MCF 10A (cell line): ENCODE data around the gene HRG. TPM values are rescaled to one million over a fixed set of nuclear protein-coding genes. Genes with fewer than 3 reads are reported as not detected.

Source experiments
- BruUV-seq: library from RNA; stranded (reverse); fragments of 400-500 nt; replicated peaks from 2 replicates; lab custom pipeline; 2021; lab: Mats Ljungman, UMichigan
- CTCF ChIA-PET: fragments of 300-600 bp; sonication (Branson Sonifier 250); formaldehyde crosslinking; extraction: SDS; loops from one replicate; lab custom pipeline; 2021; ENCODE audit warnings: antibody characterized with exemption, inconsistent platforms; lab: Yijun Ruan, JAX
- POLR2A ChIA-PET: fragments of 300-600, 350-650 bp; sonication (Branson Sonifier 250); formaldehyde crosslinking; extraction: SDS; loops from one replicate; lab custom pipeline; 2020; ENCODE audit warnings: antibody characterized with exemption, inconsistent platforms; lab: Yijun Ruan, JAX
- DNase-seq: peaks from one replicate; pipeline ENCODE4 v3.0.0-alpha.2; 2018; ENCODE audit not compliant: unreplicated experiment
- H3K27ac Mint-ChIP-seq: one replicate; pipeline ENCODE4 v1.8.0; 2022; ENCODE audit warnings: mild to moderate bottlenecking, low read depth, mixed read lengths; ENCODE audit not compliant: unreplicated experiment
- H3K27me3 Mint-ChIP-seq: one replicate; pipeline ENCODE4 v1.8.0; 2022; ENCODE audit warnings: mixed read lengths; ENCODE audit not compliant: insufficient read depth, unreplicated experiment
- H3K36me3 Mint-ChIP-seq: one replicate; pipeline ENCODE4 v1.8.0; 2022; ENCODE audit warnings: mild to moderate bottlenecking, moderate library complexity, mixed read lengths; ENCODE audit not compliant: insufficient read depth, unreplicated experiment
- H3K4me1 Mint-ChIP-seq: one replicate; pipeline ENCODE4 v1.8.0; 2022; ENCODE audit warnings: mixed read lengths; ENCODE audit not compliant: insufficient read depth, unreplicated experiment
- H3K4me3 Mint-ChIP-seq: one replicate; pipeline ENCODE4 v1.8.0; 2022; ENCODE audit warnings: mild to moderate bottlenecking, moderate library complexity, mixed read lengths; ENCODE audit not compliant: unreplicated experiment
- H3K9me3 Mint-ChIP-seq: one replicate; pipeline ENCODE4 v1.8.0; 2022; ENCODE audit warnings: mixed read lengths; ENCODE audit not compliant: unreplicated experiment
- intact Hi-C: fragments of 100-400 bp; cut with micrococcal nuclease; formaldehyde crosslinking; loops from 2 replicates; pipeline ENCODE4 v1.14.1; 2022
- total RNA-seq: library from RNA; stranded (reverse); gene quantifications from 2 replicates; pipeline ENCODE4 v1.2.3, GENCODE V29; 2022
- TF ChIP-seq, protein P1 (sequence below): fragments of 200-600 bp; IDR thresholded peaks from one replicate; pipeline ENCODE4 v1.8.0; 2022; ENCODE audit warnings: antibody characterized with exemption, mild to moderate bottlenecking; ENCODE audit not compliant: unreplicated experiment

HRG gene
- total RNA-seq, 1 experiment from 2014 or later: 0.16 TPM

- intact Hi-C loops: no loop called here
- no TSS peak for BruUV-seq
- POLR2A ChIA-PET: interaction anchor here (0.6 kb wide), 1 partner anchor 136 kb away, joined by 3 read pairs; no protein-coding TSS in a partner anchor
- Mint-ChIP-seq H3K4me3 (no peak overlapping the region), H3K4me1 (no peaks in the 10 kb centered on the region), H3K9me3 (no peaks in the 10 kb centered on the region), H3K27me3 (no peaks in the 10 kb centered on the region), H3K27ac (no peak overlapping the region), H3K36me3 (no peaks in the 10 kb centered on the region)
- DNase-seq: no peak
- CTCF ChIA-PET: interaction anchor here (2.0 kb wide), 1 partner anchor 36 kb away, joined by 9 read pairs; no protein-coding TSS in a partner anchor
- TF ChIP-seq, protein P1, sequence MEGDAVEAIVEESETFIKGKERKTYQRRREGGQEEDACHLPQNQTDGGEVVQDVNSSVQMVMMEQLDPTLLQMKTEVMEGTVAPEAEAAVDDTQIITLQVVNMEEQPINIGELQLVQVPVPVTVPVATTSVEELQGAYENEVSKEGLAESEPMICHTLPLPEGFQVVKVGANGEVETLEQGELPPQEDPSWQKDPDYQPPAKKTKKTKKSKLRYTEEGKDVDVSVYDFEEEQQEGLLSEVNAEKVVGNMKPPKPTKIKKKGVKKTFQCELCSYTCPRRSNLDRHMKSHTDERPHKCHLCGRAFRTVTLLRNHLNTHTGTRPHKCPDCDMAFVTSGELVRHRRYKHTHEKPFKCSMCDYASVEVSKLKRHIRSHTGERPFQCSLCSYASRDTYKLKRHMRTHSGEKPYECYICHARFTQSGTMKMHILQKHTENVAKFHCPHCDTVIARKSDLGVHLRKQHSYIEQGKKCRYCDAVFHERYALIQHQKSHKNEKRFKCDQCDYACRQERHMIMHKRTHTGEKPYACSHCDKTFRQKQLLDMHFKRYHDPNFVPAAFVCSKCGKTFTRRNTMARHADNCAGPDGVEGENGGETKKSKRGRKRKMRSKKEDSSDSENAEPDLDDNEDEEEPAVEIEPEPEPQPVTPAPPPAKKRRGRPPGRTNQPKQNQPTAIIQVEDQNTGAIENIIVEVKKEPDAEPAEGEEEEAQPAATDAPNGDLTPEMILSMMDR: no peak
These were observed 12.6 kb upstream of the HRG start for GRCh38 chr3:186653080-186653707.

DNA sequence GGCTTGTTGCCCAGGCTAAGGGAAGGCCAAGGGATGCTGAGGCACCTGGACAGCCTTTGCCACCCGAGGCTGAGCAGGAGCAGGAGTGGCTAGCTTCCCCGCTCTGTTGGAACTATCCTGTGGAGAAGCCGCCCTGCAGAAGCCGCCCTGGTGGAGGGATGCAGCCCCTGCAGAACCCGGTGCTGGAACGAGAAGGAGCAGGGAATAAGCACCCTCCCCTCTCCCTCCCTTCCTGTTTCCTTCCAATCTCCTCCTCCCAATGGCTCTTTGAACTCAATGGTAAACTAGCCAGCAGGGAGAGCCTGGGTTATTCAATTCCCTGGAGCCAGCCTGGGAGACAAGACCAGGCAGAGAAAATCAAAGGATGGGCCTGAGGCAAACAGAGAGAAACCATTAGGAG, 11.8 kb upstream of the HRG start:
- TF ChIP-seq, protein P1: no peak
- Mint-ChIP-seq H3K4me1 (no peaks in the 10 kb centered on the region), H3K27me3 (no peaks in the 10 kb centered on the region), H3K36me3 (no peaks in the 10 kb centered on the region), H3K27ac (no peak overlapping the region), H3K9me3 (no peaks in the 10 kb centered on the region), H3K4me3 (no peak overlapping the region)
- BruUV-seq: no TSS peak
- POLR2A ChIA-PET: interaction anchor here (0.6 to 1.3 kb wide), 2 partner anchors 128 to 135 kb away, joined by 3 to 4 read pairs; no protein-coding TSS in a partner anchor
- CTCF ChIA-PET: no interaction called here
- intact Hi-C loops: no loop called here
- DNase-seq: no peak

GRCh38 chr3:186663361-186664118, 2.3 kb upstream of the HRG start:
- no peaks in the 10 kb centered on the region for H3K27me3 Mint-ChIP-seq
- BruUV-seq: no TSS peak
- no peaks in the 10 kb centered on the region for H3K36me3 Mint-ChIP-seq
- intact Hi-C loops: no loop called here
- H3K27ac Mint-ChIP-seq: no peak overlapping the region
- no peak overlapping the region for H3K4me3 Mint-ChIP-seq
- TF ChIP-seq, protein P1: no peak
- no peak for DNase-seq
- CTCF ChIA-PET: interaction anchor here (0.6 kb wide), 1 partner anchor 170 kb away, joined by 5 read pairs; no protein-coding TSS in a partner anchor
- POLR2A ChIA-PET: interaction anchor here (0.8 to 1.0 kb wide), 2 partner anchors 19 to 120 kb away, joined by 4 to 6 read pairs; partner anchors contain the start of gene EIF4A2
- no peaks in the 10 kb centered on the region for H3K4me1 Mint-ChIP-seq
- H3K9me3 Mint-ChIP-seq: no peaks in the 10 kb centered on the region

DNA sequence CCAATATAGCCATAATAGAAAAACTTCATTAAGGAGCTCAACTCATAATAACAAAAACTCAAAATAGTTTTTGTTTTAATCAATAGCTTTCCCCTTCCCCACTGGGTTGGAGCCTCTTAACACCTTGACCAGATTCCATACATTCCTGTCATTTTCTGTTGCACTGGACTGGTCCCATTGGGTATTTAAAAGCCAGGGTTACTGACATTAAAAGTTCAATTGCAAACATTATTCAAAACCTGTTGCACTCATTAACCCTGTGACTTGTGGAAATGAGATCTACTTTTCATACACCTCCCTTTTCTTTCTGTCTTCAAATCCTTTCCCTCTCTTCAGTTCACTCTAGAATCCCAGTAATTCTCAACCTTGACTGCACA, 1.7 kb upstream of the HRG start:
- ChIA-PET POLR2A (interaction anchor here (0.8 to 1.0 kb wide), 2 partner anchors 20 to 119 kb away, joined by 4 to 6 read pairs; partner anchors contain the start of gene EIF4A2), CTCF (interaction anchor here (0.6 kb wide), 1 partner anchor 169 kb away, joined by 5 read pairs; no protein-coding TSS in a partner anchor)
- TF ChIP-seq, protein P1: no peak
- Mint-ChIP-seq H3K27me3 (no peaks in the 10 kb centered on the region), H3K9me3 (no peaks in the 10 kb centered on the region), H3K4me1 (peaks cover under 1% of the 10 kb centered on the region), H3K27ac (no peak overlapping the region), H3K36me3 (no peaks in the 10 kb centered on the region), H3K4me3 (no peak overlapping the region)
- DNase-seq: no peak
- intact Hi-C loops: no loop called here
- BruUV-seq: no TSS peak
